ELR (cell line): ENCODE results near the gene IGFALS.
"Not testable (repeated sequence)": the region's sequence is repeated elsewhere in the genome, so short reads cannot be mapped to it uniquely, and the experiment has no call there.

Experiments used
- DNase-seq: peaks from one replicate; pipeline ENCODE4 v3.0.0-alpha.2; 2015; ENCODE audit warnings: low read depth

IGFALS gene

DNA sequence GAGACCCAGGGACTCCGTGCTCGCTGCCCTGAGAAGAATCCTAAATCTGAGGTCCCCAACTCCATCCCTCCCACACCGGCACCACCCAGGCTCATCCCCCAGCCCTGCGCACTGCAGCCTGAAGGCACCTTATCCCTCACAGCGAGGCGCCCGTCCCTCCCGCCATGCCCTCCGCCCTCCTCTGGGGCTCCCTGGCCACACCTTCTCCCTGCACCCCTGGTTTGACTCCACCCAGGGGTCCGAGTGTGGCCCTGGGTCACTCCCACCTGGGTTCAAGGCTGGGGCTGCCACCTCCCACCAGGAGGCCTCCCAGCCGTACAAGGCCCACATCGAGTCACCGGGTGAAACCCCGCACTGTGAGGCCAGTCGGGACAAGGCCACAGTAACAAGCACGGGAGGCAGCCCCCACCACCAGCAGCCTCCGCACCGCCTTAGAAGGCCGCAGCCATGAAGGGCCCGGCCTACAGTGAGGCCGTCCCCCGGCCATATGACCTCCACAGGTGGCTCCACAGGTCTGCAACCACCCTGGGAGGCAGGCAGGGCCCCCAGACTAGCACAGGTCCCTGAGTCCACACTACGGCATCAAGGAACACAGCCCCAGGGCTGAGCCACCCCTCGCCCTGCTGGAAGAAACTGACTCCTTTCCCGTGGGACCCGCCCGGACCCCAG, 24.8 kb upstream of the IGFALS start:
- DNase-seq: no peak

DNA sequence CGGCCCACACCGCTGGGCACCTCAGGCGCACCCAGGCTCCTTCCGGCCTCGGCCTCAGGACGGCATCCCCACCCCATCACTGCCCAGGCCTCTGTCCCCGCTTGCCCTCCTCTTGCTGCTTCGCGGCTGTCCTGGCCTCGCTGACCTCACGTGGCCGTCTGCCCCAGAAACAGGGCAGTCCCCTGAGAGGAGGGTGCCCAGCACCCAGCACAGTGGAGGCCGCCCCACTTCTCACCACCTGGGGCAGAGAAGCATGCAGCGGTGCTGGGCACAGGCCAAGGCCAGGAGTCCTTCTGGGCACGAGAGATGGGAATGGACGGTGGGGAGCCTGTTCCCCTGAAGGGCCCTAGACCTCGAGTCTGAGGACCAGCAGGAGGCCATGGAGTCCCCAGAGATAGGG, 24.2 kb upstream of the IGFALS start:
- no peak for DNase-seq

DNA sequence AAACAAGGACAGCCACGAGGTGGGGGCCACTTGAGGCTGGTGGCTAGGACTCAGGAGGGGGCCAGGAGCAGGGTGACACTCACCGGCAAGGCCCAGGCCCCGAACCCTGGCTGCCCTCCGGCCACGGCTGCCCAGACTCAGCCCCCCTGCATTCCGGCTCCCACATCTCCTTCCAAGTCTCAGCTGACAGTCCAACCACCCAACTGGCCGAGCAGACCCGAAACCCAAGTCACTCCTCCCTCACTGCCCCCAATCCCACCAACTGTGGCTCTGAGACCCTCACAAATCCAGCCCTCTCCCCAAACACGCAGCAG, 23.7 kb upstream of the IGFALS start:
- no peak for DNase-seq

DNA sequence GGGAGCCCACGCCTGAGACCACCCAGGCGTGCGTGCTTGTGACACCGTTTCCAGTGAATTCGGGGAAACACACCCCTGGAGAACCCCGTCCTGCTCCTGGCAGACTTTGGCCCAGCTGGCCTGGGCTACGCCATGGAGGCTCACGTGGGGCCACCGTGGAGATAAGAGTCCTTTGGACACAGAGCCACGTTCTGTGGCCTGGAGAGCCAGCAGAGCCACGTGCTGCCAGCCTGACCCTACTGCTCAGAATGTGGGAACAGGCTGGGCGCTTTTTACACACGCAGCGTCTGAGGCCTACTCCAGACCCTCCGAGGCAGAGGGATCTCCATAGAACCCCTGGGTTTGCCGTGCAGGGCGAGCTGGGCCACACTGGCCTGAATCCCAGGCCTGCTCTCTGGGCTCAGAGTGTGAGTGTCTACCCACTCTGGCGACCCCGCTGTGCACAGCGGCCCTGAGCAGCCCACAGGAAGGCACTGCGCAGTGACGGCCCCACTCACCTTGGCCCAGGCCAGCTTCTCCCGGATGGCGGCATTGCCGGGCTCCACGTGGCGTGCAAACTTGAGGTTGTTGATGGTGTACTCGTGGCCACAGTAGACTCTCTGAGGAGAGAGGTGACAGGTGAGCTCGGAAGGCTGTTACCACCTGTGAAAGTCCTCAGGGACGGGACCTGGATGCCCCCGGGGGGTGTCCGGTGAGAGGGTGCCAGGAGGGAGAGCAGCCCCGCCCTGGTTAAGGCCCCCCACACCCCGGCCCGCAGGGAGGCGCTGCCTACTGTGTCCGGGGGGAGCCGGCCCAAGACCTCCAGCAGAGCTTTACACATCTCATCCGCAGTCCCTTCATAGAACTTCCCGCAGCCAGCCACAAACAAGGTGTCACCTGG, 23.1 kb upstream of the IGFALS start:
- no peak for DNase-seq

DNA sequence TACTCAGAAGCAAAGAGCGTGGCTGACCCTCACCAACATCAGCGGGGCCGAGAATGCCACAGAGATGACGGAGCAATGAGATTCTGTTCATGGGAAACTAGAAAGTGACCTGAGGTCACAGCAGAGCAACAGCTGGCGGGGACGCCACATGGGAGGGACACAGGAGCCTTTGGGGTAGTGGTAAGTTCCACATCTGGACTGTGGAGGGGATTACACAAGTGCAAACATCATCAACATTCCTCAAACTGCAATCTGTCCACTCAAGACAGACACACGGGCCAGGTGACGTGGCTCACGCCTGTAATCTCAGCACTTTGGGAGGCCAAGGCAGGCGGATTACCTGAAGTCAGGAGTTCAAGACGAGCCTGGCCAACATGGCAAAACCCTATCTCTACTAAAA, 22.0 kb upstream of the IGFALS start:
- no peak for DNase-seq

DNA sequence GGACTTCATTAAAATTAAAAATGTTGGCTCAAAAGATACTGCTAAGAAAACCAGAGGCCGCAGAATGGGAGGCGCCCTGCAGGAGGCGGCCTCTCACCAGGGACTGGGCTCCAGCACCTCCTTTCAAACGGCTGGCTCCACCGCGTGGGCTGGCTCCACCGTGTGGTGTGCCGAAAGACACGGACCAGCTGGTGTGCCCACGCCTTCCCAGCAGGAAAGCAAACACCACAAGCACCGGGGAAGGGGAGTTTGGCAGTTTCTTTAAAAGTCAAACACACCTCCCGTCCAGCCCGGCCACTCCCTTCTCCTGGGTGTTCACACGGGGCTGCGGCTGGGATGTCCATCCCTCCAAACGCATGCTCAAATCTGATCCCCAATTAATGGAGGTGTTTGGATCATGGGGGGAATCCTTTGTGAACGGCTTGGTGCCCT, 19.2 kb upstream of the IGFALS start:
- DNase-seq: peak; percentile 23

DNA sequence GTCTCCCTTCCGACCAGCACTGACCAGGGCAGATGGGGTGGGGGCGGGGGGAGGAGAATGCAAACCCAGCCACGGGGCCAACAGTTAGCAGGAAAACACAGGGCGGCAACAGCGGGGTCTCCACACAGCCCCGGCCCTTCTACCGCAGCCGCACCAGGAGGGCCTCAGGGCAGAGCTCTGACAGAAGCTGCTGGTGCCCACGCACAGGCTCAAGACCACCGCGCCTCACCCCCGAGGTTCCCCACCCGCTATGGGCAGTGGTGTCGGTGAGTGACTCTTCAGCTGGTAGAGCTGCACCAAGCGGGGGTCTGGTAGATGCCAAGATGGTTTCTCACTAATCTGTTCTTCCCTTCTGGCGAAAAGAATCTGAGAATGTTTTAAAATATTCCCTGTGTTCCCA, 17.0 kb upstream of the IGFALS start:
- DNase-seq: no peak

DNA sequence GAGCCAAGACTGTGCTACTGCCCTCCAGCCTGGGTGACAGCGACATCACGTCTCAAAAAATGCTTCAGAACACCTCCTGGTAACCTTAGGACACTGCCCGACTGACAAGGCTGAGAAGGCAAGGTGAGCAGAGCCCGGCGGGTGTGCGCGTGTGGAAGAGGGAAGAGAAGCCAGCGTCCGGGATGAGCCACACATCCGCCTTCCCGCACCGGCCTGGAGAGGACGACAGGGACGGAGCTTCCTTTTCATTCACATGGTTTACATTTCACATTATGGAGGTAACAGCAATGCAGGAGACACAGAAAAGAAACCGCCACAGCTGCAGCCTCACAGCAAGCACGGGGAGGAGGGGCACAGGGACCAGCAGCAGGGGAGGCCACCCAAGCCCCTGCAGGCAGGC, 16.6 kb upstream of the IGFALS start:
- no peak for DNase-seq

DNA sequence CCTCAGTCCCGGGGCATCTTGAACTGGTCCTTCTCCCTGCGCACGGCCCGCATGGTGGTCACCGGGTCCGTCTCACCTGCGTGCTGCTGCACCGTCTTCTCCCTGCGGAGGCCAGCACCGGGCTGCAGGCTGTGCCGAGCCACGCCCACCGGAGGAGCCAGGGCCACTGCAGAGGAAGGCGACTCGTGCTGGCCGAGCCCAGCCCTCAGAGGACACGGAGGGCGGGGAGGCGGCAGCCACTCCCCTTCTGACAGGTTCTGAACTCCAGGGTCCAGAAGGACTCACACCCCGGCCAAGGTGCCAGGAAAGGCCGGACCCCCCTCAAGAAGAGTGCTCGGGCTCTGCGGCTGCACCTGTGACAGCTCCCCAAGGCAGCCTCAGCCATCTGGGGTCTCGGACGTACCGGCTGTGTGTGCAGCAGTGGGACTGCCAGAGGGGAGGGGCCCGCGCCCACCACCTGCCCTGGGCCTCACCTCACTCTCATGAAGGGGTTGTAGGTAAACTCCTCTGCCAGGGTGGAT, 15.8 kb upstream of the IGFALS start:
- DNase-seq: no peak

DNA sequence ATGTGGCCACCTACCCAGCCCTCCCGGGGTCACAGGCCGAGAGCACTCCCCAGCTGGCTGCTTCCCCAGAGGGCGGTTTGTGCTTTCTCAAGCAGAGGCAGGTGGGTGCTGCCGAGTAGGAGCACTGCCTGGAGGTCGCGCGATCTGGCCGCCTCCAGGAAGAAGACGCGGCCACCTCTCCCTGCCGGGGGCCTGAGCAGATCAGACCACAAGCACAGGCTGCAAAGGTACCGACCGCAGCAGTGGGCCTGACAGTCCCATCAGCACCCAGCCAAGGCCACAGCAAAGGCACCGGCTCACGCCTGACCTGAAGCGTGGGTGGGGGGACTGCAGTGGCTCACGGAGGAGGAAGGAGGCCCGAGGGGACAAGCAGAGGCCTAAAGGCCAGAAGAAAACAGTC, 15.2 kb upstream of the IGFALS start:
- DNase-seq: no peak

DNA sequence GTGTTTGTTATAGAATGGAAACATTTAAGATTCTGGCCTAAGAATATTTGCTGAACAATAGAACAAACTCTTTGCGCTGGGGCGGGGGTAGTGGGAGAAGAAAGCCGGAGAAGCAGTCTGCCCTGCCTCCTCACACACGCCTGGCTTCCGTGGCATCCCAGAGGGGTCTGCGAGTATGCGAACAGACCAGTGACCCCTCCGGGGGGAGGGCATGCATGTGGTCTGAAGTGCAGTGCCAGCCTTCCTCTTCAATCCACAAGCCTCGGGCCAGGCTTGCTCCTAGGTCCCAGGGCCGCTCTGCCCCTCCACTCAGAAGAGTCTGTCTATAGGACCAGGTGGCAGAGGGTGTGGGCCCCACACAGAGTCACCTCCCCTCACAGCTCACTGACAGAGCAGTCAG, 14.1 kb upstream of the IGFALS start:
- DNase-seq: no peak

DNA sequence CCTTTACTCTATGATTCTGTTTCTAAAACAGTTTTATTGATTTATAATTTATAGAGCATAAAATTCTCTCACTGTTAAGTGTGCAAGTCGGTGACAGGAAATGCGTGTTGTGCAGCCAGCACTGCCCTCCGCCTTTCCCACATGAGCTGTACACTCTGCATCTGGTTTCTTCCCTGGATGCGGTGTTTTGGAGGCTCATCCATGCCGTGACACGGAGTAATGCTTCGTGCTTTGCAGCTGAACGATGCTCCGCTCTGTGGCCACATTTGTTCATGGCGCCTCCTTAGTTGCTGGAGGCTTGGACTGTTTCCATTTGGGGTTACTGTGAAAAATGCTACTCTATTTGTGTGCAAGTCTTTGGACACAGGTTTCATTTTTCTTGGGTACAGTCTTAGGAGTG, 7.2 kb upstream of the IGFALS start:
- DNase-seq: peak; percentile 26

DNA sequence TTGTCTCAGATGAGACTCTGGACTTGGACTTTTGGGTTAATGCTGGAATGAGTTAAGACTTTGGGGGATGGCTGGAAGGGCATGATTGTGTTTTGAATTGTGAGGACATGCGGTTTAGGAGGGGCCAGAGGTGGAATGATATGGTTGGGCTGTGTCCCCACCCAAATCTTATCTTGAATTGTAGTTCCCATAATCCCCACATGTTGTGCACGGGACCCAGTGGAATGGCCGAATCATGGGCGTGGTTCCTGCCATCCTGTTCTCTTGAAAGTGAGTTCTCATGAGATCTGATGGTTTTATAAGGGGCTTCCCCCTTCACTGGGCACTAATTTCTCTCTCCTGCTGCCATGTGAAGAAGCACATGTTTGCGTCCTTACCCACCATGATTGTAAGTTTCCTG, 5.8 kb upstream of the IGFALS start:
- not testable (repeated sequence) for DNase-seq

DNA sequence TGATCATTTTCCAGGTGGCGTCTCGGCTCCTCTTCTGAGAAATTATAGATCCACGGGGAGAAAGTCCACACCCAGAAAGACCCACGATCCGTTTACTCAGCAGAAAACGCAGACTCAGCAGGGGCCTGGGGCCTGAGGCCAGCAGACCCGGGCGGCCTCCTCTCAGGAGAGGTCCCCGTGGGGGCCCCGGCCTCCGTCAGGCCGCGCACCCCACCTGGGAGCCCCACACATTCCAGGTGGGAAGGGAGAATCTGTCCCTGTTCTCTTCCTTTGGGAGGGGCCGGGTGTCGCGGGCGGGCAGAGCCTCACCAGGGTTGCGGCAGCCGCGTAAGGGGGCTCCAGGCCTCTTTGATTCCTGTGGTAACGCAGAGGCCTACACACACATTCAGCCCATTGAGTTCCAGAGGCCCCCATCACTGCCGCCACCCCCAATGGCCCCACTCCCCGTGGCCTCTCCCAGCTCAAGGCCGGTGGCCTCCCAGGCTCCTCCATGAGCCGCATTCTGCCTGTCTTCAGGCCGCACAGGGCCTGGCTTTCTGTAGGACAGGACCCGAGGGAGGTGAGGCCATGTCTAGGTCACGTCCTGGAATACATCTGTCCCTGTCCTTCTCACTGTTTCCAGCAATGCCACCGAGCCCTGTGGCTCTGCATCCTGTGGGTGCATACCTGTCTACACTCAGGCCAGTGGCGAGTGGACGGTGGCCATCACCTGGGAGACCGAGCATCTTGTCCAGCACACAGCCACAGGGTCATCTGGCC, 1.6 kb upstream of the IGFALS start:
- DNase-seq: no peak

DNA sequence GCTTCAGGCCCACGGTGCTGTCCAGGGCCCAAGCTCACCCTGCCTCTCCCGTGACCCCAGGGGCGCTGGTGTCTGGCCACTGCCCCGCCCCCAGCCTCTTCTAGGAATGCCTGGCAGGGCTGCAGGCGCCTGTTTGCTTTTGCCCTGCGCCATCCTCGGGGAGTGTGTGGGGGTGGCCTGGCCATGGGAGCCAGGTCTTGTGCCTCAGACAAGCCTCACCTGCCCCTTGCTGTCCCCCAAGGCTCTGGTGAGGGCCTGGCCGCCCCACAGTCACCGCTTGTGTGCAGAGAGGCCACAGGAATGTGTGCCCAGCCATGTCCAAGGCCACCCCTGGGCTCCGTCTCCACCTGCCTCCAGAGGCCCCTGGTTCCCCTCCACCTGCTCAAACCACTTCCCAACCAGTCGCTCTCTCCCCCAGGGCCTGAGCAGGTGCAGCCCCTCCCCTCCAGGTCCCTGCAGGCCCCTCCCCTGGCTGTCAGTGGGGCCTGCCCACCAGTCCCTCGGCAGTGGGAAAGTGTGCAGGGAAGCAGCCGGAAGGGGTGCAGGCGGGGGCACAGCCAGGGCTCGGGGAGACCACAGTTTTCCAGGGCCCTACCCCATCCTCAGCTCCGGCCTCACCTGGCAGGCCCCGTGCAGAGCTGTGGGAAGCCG, 841 bp upstream of the IGFALS start:
- no peak for DNase-seq

DNA sequence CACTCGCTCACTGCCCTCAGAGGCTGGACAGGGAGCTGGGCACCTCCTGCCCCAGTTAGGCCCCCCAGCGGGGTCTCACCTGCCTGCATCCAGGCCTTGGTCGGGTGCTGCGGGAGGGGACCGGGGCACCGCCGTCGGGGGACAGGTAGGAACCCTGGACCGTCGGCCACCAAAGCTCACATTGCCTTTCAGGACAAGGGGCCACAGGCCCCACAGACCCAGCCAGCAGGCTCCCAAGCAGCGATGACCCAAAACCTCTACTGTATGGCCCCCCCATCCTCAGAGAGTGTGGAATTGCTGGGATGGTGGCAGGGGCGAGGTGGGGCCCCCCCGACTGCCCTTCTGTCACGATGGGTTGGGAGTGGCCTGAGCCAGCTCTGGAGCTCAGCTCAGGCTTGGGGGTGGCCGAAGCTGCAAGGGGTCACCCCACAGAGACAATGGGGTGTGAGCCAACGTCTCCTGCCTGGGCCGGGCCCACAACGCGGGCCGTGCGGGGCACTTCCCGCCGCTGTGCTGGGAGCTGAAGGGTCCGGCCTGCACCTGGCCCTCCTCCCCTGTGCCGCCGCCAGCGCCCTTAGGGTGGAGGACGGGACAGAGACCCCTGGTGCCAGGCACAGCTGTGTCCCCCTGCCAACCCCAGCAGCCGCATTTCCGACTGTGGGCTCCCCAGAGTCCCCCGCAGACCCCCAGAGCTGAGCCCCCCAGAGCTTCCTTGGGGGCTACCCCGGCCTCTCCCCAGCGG, 498 bp downstream of the IGFALS start:
- no peak for DNase-seq

DNA sequence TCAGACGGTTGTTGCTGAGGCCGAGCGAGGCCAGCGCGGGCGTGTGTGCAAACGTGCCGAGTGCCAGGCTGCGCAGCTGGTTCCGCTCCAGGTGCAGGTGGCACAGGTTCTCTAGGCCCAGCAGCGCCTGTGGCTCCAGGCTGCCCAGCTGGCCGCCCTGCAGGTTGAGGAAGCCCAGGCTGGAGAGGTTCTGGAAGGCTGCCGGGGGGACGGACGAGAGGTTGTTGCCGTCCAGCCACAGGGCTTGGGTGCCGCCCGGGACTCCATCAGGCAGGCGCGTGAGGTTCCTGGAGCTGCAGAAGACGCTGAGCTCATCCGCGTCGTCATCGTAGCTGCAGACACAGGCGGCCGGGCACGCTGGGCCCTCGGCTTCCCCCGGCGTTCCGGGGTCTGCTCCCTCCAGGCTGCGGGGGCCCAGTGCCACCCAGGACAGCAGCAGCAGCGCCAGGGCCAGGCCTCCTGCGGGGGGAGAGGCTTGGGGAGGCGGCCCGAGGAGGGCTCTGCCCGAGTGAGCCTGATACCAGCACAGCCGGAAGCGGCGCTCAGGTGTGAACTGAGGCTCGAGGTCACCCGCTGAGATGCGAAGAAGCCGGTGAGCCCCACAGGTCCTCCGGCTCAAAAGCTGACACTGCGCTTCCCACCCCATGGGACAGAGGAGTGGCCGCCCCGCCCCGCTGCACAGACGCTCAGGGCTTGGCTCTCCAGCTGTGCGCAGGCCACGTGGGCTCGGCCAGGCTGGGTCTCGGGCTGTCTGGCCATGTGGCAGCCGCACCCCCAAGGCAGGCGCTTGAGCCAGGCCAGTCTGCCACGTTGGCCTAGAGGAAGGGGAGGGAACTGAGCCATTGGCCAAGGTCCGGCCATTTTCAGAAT, 1.3 kb downstream of the IGFALS start:
- no peak for DNase-seq

DNA sequence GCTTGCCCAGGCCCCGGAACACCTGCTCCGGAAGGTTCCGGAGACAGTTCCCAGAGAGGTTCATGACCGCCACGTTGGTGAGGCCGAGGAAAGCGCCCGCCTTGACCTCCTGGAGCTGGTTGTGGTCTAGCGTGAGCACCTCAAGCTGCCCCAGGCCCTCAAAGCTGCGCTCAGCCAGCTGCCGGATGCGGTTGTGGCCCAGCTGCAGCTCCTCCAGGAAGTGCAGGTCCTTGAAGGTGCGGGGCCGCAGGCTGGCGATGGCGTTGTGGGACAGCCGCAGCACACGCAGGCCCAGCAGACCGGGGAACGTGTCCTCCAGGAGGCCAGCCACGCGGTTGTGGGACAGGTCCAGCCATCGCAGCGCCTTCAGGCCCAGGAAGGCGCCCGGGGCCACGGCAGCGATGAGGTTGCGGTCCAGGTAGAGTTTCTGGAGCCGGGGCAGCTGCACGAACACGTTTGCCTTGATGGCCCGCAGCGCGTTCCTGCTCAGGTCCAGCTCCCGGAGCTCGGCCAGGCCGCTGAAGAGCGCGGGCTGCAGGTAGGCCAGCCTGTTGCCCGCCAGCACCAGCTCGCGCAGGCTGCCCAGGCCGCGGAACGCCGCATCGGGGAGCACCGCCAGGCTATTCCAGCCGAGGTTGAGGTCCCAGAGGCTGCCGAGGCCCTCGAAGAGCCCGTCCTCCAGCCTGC, 2.1 kb downstream of the IGFALS start:
- DNase-seq: no peak

DNA sequence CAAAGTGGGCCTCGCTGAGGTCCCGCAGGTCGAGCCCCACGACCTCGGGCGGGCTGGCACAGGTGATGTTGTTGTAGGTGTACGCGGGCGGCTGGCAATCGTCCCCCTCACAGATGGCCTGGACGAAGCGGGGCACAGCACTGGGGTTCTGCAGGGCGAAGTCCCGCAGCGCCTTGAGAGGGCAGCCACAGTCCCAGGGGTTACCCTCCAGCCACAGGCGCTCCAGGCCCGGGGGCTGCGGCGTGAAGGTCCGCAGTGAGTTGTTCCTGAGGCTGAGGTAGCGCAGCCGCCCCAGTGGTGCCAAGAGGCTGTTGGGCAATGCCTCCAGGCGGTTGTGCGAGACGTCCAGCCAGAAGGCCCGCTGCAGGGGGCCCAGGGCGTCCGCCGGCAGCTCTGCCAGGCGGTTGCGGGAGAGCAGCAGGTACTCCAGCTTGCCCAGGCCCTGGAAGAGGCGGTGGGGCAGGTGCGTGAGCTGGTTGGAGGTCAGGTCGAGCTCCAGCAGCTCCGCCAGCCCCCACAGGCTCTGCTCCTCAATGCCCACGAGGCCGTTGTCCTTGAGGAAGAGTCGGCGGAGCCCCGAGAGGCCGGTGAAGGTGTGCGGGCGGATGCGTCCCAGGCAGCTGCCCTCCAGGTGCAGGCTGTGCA, 2.8 kb downstream of the IGFALS start:
- DNase-seq: no peak

DNA sequence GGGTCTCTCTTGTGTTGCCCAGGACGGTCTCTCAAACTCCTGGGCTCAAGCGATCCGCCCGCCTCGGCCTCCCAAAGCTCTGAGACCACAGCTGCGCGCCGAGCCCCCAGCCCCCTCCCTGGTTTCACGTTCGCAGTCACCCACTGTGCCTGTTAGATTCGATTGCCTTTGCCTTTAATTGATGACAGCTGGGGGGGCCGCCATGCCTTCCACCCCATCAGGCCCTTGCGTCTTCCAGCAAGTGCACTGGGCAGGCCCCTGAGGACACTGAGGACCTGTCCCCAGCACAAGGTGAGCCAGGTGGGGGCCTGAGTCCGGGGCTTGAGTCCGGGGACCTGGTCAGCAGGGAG, 3.3 kb downstream of the IGFALS start:
- no peak for DNase-seq
